Measurements from ENCODE around the gene RBM19.

RBM19 gene

GRCh38 chr12:113988976-113989375, 22.9 kb upstream of the RBM19 start:
- ATAC-seq: no peak

GRCh38 chr12:113988064-113988451, 21.9 kb upstream of the RBM19 start:
- no peak for ATAC-seq

GRCh38 chr12:113987261-113988063, 21.3 kb upstream of the RBM19 start:
- ATAC-seq: no peak

GRCh38 chr12:113984464-113984863, 18.3 kb upstream of the RBM19 start:
- no peak for ATAC-seq

GRCh38 chr12:113983777-113984448, 17.8 kb upstream of the RBM19 start:
- ATAC-seq: no peak

GRCh38 chr12:113983265-113983664, 17.1 kb upstream of the RBM19 start:
- ATAC-seq: no peak

GRCh38 chr12:113981876-113982275, 15.8 kb upstream of the RBM19 start:
- no peak for ATAC-seq

GRCh38 chr12:113980537-113981337, 14.6 kb upstream of the RBM19 start:
- no peak for ATAC-seq

- no peak for ATAC-seq
Observed at GRCh38 chr12:113980054-113980453, 13.9 kb upstream of the RBM19 start.

GRCh38 chr12:113978080-113978479, 12.0 kb upstream of the RBM19 start:
- no peak for ATAC-seq

GRCh38 chr12:113974006-113974405, 7.9 kb upstream of the RBM19 start:
- no peak for ATAC-seq

- ATAC-seq: no peak
Observed at GRCh38 chr12:113973109-113973904, 7.2 kb upstream of the RBM19 start.

GRCh38 chr12:113971392-113971791, 5.3 kb upstream of the RBM19 start:
- no peak for ATAC-seq

GRCh38 chr12:113970211-113970610, 4.1 kb upstream of the RBM19 start:
- no peak for ATAC-seq

- ATAC-seq: no peak
Observed at GRCh38 chr12:113967368-113967767, 1.2 kb upstream of the RBM19 start.

GRCh38 chr12:113962733-113963132, 3.4 kb downstream of the RBM19 start:
- no peak for ATAC-seq

- peak; percentile 82 to 83 for ATAC-seq
Observed at GRCh38 chr12:113961921-113962710, 4.0 kb downstream of the RBM19 start.

GRCh38 chr12:113960030-113960429, 6.1 kb downstream of the RBM19 start:
- ATAC-seq: no peak

- no peak for ATAC-seq
Observed at GRCh38 chr12:113959096-113959495, 7.0 kb downstream of the RBM19 start.

GRCh38 chr12:113958108-113958507, 8.0 kb downstream of the RBM19 start:
- ATAC-seq: no peak

GRCh38 chr12:113957627-113958026, 8.5 kb downstream of the RBM19 start:
- ATAC-seq: no peak

All from activated CD4-positive, CD25-positive, alpha-beta regulatory T cell treated with anti-CD3 and anti-CD28 coated beads, Interleukin-2, amount 50 U/mL, for 24 hours (primary cell).